H1 (cell line): ENCODE measurements around the gene SLC20A1. TPM values are rescaled to one million over a fixed set of nuclear protein-coding genes. Genes with fewer than 3 reads are reported as not detected.

Source experiments
- CTCF ChIA-PET: fragments of 300-600 bp; sonication (Branson Sonifier 250); formaldehyde crosslinking; loops from one replicate; lab custom pipeline; 2021; ENCODE audit not compliant: partially characterized antibody; lab: Charles Lee
- POLR2A ChIA-PET: fragments of 300-600 bp; sonication (Branson Sonifier 250); formaldehyde crosslinking; loops from one replicate; lab custom pipeline; 2021; ENCODE audit warnings: inconsistent platforms; ENCODE audit not compliant: partially characterized antibody; lab: Charles Lee
- DNase-seq, 2 experiments: peaks; one replicate each; pipeline versions ENCODE4 v3.0.0 to v3.0.0-alpha.2; 2010 to 2022; ENCODE audit warnings: low spot score in 2 of 2, low read depth in 1 of 2, mixed read lengths in 1 of 2
- FAIRE-seq: peaks from 2 replicates; lab custom pipeline; 2011; peaks lifted over from hg19 to GRCh38; lab: Jason Lieb, UNC
- H2AFZ ChIP-seq: 2 replicates; pipeline ENCODE4 v1.8.1; 2012; ENCODE audit warnings: low read length, inconsistent platforms
- H2AK5ac ChIP-seq: 2 replicates; pipeline ENCODE4 v1.6.1; 2013; ENCODE audit warnings: low read depth, low read length
- H2BK120ac ChIP-seq: replicated peaks from 2 replicates; pipeline ENCODE3; 2013; ENCODE audit warnings: low read depth, low read length, inconsistent platforms
- H2BK12ac ChIP-seq: 2 replicates; pipeline ENCODE4 v1.6.1; 2013; ENCODE audit warnings: low read depth, low read length
- H2BK15ac ChIP-seq: 2 replicates; pipeline ENCODE4 v1.6.1; 2013; ENCODE audit warnings: low read length
- H2BK20ac ChIP-seq: 2 replicates; pipeline ENCODE4 v1.6.1; 2013; ENCODE audit warnings: low read length
- H2BK5ac ChIP-seq: 2 replicates; pipeline ENCODE4 v1.6.1; 2013; ENCODE audit warnings: low read depth, low read length
- H3K14ac ChIP-seq: 2 replicates; pipeline ENCODE4 v1.6.1; 2013; ENCODE audit warnings: inconsistent platforms; ENCODE audit not compliant: insufficient read length
- H3K18ac ChIP-seq: 2 replicates; pipeline ENCODE4 v1.6.1; 2013; ENCODE audit warnings: low read length; ENCODE audit errors: extremely low read depth
- H3K23ac ChIP-seq: 2 replicates; pipeline ENCODE4 v1.6.1; 2013; ENCODE audit warnings: inconsistent platforms; ENCODE audit not compliant: insufficient read length
- H3K23me2 ChIP-seq: 2 replicates; pipeline ENCODE4 v1.6.1; 2013; ENCODE audit warnings: low read depth, low read length
- H3K27ac ChIP-seq: 2 replicates; pipeline ENCODE4 v1.6.1; 2011; ENCODE audit warnings: low read depth, low read length, inconsistent platforms
- H3K27me3 ChIP-seq, 4 experiments: replicated peaks in 1 of 4; 1 replicate in 1 of 4; 2 replicates in 3 of 4; pipeline versions ENCODE4 v1.6.1 to v1.8.1; 2011 to 2013; ENCODE audit warnings: low read length in 3 of 4, mild to moderate bottlenecking in 3 of 4, inconsistent platforms in 2 of 4, mixed read lengths in 2 of 4, moderate library complexity in 1 of 4; ENCODE audit not compliant: control insufficient read depth in 3 of 4, insufficient read depth in 3 of 4; ENCODE audit errors: extremely low read depth in 1 of 4
- H3K36me3 ChIP-seq, 4 experiments: 2 replicates each; pipeline versions ENCODE4 v1.6.1 to v1.8.1; 2011 to 2013; ENCODE audit warnings: mild to moderate bottlenecking in 4 of 4, low read length in 3 of 4, moderate library complexity in 2 of 4, control low read depth in 1 of 4, inconsistent platforms in 1 of 4; ENCODE audit not compliant: insufficient read depth in 4 of 4, control insufficient read depth in 2 of 4
- H3K4ac ChIP-seq: replicated peaks from 2 replicates; pipeline ENCODE3; 2013; ENCODE audit warnings: low read length, low read depth, mixed read lengths, inconsistent platforms; ENCODE audit not compliant: insufficient read length
- H3K4me1 ChIP-seq, 4 experiments: replicated peaks in 1 of 4; 1 replicate in 1 of 4; 2 replicates in 3 of 4; pipeline versions ENCODE4 v1.6.1 to v1.8.1; 2011 to 2013; ENCODE audit warnings: low read length in 3 of 4, inconsistent platforms in 2 of 4, mixed read lengths in 1 of 4; ENCODE audit not compliant: insufficient read depth in 4 of 4, control insufficient read depth in 3 of 4
- H3K4me2 ChIP-seq, 2 experiments: 2 replicates each; pipeline versions ENCODE4 v1.6.1 to v1.8.1; 2011 to 2013; ENCODE audit warnings: low read depth in 2 of 2, low read length in 2 of 2, control low read depth in 1 of 2, inconsistent platforms in 1 of 2, mild to moderate bottlenecking in 1 of 2; ENCODE audit not compliant: insufficient read depth in 1 of 2
- H3K4me3 ChIP-seq, 4 experiments: fragments of 200-600, 300-600 bp in 1 of 4; sonication (generic), shearing (Covaris generic), sonication (Bioruptor Twin) in 1 of 4; 2 replicates each; pipeline versions ENCODE4 v1.5.1 to v1.8.1; 2011 to 2016; ENCODE audit warnings: low read length in 4 of 4, low read depth in 3 of 4, control low read depth in 2 of 4, inconsistent platforms in 2 of 4, mild to moderate bottlenecking in 2 of 4, mixed read lengths in 1 of 4, moderate library complexity in 1 of 4; ENCODE audit not compliant: insufficient read depth in 2 of 4; ENCODE audit errors: extremely low read depth in 1 of 4
- H3K56ac ChIP-seq: replicated peaks from 2 replicates; pipeline ENCODE3; 2013; ENCODE audit warnings: low read depth, mild to moderate bottlenecking, mixed read lengths, low read length, inconsistent platforms; ENCODE audit not compliant: insufficient read length
- H3K79me1 ChIP-seq: 2 replicates; pipeline ENCODE4 v1.6.1; 2013; ENCODE audit warnings: low read depth, low read length, control low read depth
- H3K79me2 ChIP-seq, 2 experiments: 2 replicates each; pipeline versions ENCODE4 v1.6.1 to v1.8.1; 2012 to 2013; ENCODE audit warnings: low read length in 2 of 2, mild to moderate bottlenecking in 2 of 2, inconsistent platforms in 1 of 2; ENCODE audit not compliant: insufficient read depth in 2 of 2, control insufficient read depth in 1 of 2
- H3K9ac ChIP-seq, 4 experiments: replicated peaks in 1 of 4; 1 replicate in 1 of 4; 2 replicates in 3 of 4; pipeline versions ENCODE4 v1.6.1 to v1.8.1; 2011 to 2013; ENCODE audit warnings: low read depth in 3 of 4, low read length in 3 of 4, control low read depth in 2 of 4, mild to moderate bottlenecking in 2 of 4, moderate library complexity in 2 of 4, inconsistent platforms in 1 of 4; ENCODE audit errors: extremely low read depth in 1 of 4
- H3K9me3 ChIP-seq, 2 experiments: 2 replicates each; pipeline versions ENCODE4 v1.6.1 to v1.8.1; 2012 to 2013; ENCODE audit warnings: mild to moderate bottlenecking in 2 of 2, moderate library complexity in 2 of 2, control low read depth in 1 of 2, inconsistent platforms in 1 of 2, low read depth in 1 of 2, low read length in 1 of 2, mixed read lengths in 1 of 2; ENCODE audit not compliant: insufficient read depth in 2 of 2
- H4K20me1 ChIP-seq, 2 experiments: replicated peaks in 1 of 2; 2 replicates each; pipeline versions ENCODE3 to v1.8.1; 2011 to 2013; ENCODE audit warnings: inconsistent platforms in 2 of 2, low read length in 2 of 2, mild to moderate bottlenecking in 1 of 2; ENCODE audit not compliant: insufficient read depth in 2 of 2, control insufficient read depth in 1 of 2
- H4K5ac ChIP-seq: 2 replicates; pipeline ENCODE4 v1.6.1; 2013; ENCODE audit warnings: low read length, low read depth, mixed read lengths, inconsistent platforms; ENCODE audit not compliant: insufficient read length
- H4K8ac ChIP-seq: 2 replicates; pipeline ENCODE4 v1.8.0; 2013; ENCODE audit warnings: mild to moderate bottlenecking, moderate library complexity, low read length, inconsistent platforms; ENCODE audit not compliant: insufficient read depth; ENCODE audit errors: extremely low read depth
- H4K91ac ChIP-seq: replicated peaks from 2 replicates; pipeline ENCODE3; 2013; ENCODE audit warnings: low read length, mixed read lengths, inconsistent platforms; ENCODE audit not compliant: insufficient read length
- ATF2 ChIP-seq: IDR thresholded peaks from 2 replicates; pipeline ENCODE4 v1.6.1; 2012; ENCODE audit warnings: low read length, inconsistent platforms
- CTCF ChIP-seq, 3 experiments: IDR thresholded peaks; 1 replicate in 2 of 3; 2 replicates in 1 of 3; pipeline versions ENCODE4 v1.5.1 to v1.6.1; 2011; ENCODE audit warnings: low read length in 3 of 3, mild to moderate bottlenecking in 3 of 3, inconsistent platforms in 2 of 3, low read depth in 1 of 3, moderate library complexity in 1 of 3; ENCODE audit not compliant: insufficient read depth in 1 of 3; ENCODE audit errors: control extremely low read depth in 1 of 3
- FOSL1 ChIP-seq: IDR thresholded peaks from 2 replicates; pipeline ENCODE4 v1.6.1; 2011; ENCODE audit warnings: mild to moderate bottlenecking, low read depth, low read length, moderate library complexity; ENCODE audit not compliant: insufficient read depth
- HDAC2 ChIP-seq, 2 experiments: fragments of 300-600 bp in 1 of 2; sonication (generic) in 1 of 2; IDR thresholded peaks; 2 replicates each; pipeline ENCODE4 v1.6.1; 2011 to 2012; ENCODE audit warnings: low read depth in 2 of 2, low read length in 2 of 2, mild to moderate bottlenecking in 2 of 2, moderate library complexity in 2 of 2, borderline replicate concordance in 1 of 2, inconsistent platforms in 1 of 2
- JUND ChIP-seq: IDR thresholded peaks from 2 replicates; pipeline ENCODE4 v1.6.1; 2011; ENCODE audit warnings: mild to moderate bottlenecking, improper control_type of control experiment, low read length
- KDM4A ChIP-seq: IDR thresholded peaks from one replicate; pipeline ENCODE4 v1.7.1; 2012; ENCODE audit warnings: low read depth, mild to moderate bottlenecking, moderate library complexity, low read length, inconsistent platforms; ENCODE audit not compliant: severe bottlenecking
- MAFK ChIP-seq: IDR thresholded peaks from 2 replicates; pipeline ENCODE4 v1.6.1; 2012; ENCODE audit warnings: low read depth, mild to moderate bottlenecking, improper control_type of control experiment, low read length
- ZNF274 ChIP-seq: IDR thresholded peaks from 2 replicates; pipeline ENCODE4 v1.7.0; 2012; ENCODE audit warnings: low read length, borderline replicate concordance; ENCODE audit errors: extremely low read depth
- WGBS, 2 experiments: shearing (Covaris generic) in 1 of 2; methylation state at CpG; one replicate each; pipeline versions ENCODE4 v1.1.6 to v1.1.7; 2013 to 2015; ENCODE audit warnings: low lambda C conversion rate in 2 of 2, mixed read lengths in 2 of 2, inconsistent platforms in 1 of 2, low coverage in 1 of 2, missing lambda C conversion rate in 1 of 2; ENCODE audit not compliant: insufficient replicate concordance in 2 of 2, insufficient coverage in 1 of 2, insufficient read length in 1 of 2; ENCODE audit errors: extremely low coverage in 1 of 2, missing lambda C conversion rate in 1 of 2; 5-methylcytosine and 5-hydroxymethylcytosine counted together
- polyA plus RNA-seq, 7 experiments: library from polyadenylated mRNA; depleted of rRNA in 3 of 7; stranded (reverse) in 5 of 7; unstranded in 2 of 7; fragments of >200 nt in 5 of 7; fragments of 200-250 nt in 2 of 7; gene quantifications; 1 replicate in 5 of 7; 2 replicates in 1 of 7; 4 replicates in 1 of 7; pipeline versions ENCODE4 v1.2.1 to v1.2.3, GENCODE V29; 2011 to 2013; ENCODE audit warnings: missing spikeins in 2 of 7, mixed read lengths in 2 of 7
- total RNA-seq: library from RNA; stranded (reverse); fragmentation: NEBNext Ultra II Directional; extraction: Animal tissue kit (Norgen Biotek cat#: 25700); gene quantifications from 2 replicates; pipeline ENCODE4 v1.2.1, GENCODE V29; 2021

Gene SLC20A1
- total and polyA plus RNA-seq, 2 of the 8 experiments (the other 6 are each of a cell fraction or from before 2014, with no cell fraction given), result 42.6 to 105 TPM

- peak overlapping the region; percentile 34 for H3K18ac ChIP-seq
- 0 out of 2 replicates have a peak overlapping the region, but pooled peaks have one; percentile 31 for H4K8ac ChIP-seq
- no peaks in the 10 kb centered on the region for H3K79me2 ChIP-seq
- H3K4me2 ChIP-seq, result no peak overlapping the region
- H2AFZ ChIP-seq, result peak overlapping the region; percentile 71; the same call in 1 of the 2 replicates
- H3K27ac ChIP-seq, result no peak overlapping the region
- no peak overlapping the region for H2BK15ac ChIP-seq
- H3K23ac ChIP-seq, result no peak overlapping the region
- CTCF ChIA-PET, result interaction anchor here (0.5 to 4.9 kb wide), 9 partner anchors 10 to 96 kb away, joined by 3 to 37 read pairs (median 5); no protein-coding TSS in a partner anchor
- 82% methylated on average over 1 of the region's 1 CpG; no CpG with 5 or more reads in 1 of the 2 experiments for WGBS, 2 experiments
- H3K14ac ChIP-seq, result no peak overlapping the region
- H2BK5ac ChIP-seq, result peak overlapping the region; percentile 77; the same call in 1 of the 2 replicates
- POLR2A ChIA-PET, result interaction anchor here (1.0 to 1.3 kb wide), 3 partner anchors 27 to 46 kb away, joined by 3 to 4 read pairs (median 3); no protein-coding TSS in a partner anchor
- no peaks in the 10 kb centered on the region for H4K20me1 ChIP-seq
- H2AK5ac ChIP-seq, result peak overlapping the region; percentile 15; the same call in 1 of the 2 replicates
- DNase-seq, result no peak
- H3K27me3 ChIP-seq, result no peaks in the 10 kb centered on the region
- H3K9me3 ChIP-seq, result no peaks in the 10 kb centered on the region
- H3K79me1 ChIP-seq, result no peaks in the 10 kb centered on the region
- no peak overlapping the region for H4K91ac ChIP-seq
- FAIRE-seq, result no peak
- H2BK20ac ChIP-seq, result no peak overlapping the region; the same call in 1 of the 2 replicates
- H2BK120ac ChIP-seq, result peak overlapping the region; percentile 62
- no peak overlapping the region for H3K4me3 ChIP-seq
- peak overlapping the region; percentile 60 for H3K4ac ChIP-seq
- H3K4me1 ChIP-seq, result peaks cover 0 to 6% (median 3%) of the 10 kb centered on the region in 4 experiments; a peak in 4 of 7 replicates
- no peaks in the 10 kb centered on the region for H3K23me2 ChIP-seq
- H4K5ac ChIP-seq, result no peak overlapping the region
- H2BK12ac ChIP-seq, result peak overlapping the region; percentile 35; the same call in 1 of the 2 replicates
- H3K56ac ChIP-seq, result no peak overlapping the region
- H3K36me3 ChIP-seq, result no peaks in the 10 kb centered on the region
- H3K9ac ChIP-seq, result no peak overlapping the region
- TF ChIP-seq CTCF (IDR thresholded peaks at IDR 0.05; ENCODE audit: control extremely low read depth in 1 of 3, insufficient read depth in 1 of 3, low read depth in 1 of 3, low read length in 3 of 3) (no peak), ZNF274 (no peak), MAFK (no peak), JUND (no peak), KDM4A (no peak), FOSL1 (no peak), HDAC2 (IDR thresholded peaks at IDR 0.05; ENCODE audit: borderline replicate concordance in 1 of 2, low read depth in 2 of 2, low read length in 2 of 2) (no peak), ATF2 (no peak)
Observed at GRCh38 chr2:112692918-112693317, 47.2 kb downstream of the SLC20A1 start.
